SK-N-SH treated with all-trans-retinoic acid at 6 μM for 48 hours (cell line): Measurements from ENCODE around the gene CHMP6.

Source experiments
- ATAC-seq: fragments of 200-7000 bp; cut with Tn5 transposase; 3 replicates; pipeline ENCODE4 v1.9.1; 2020; ENCODE audit warnings: mild to moderate bottlenecking, moderate library complexity
- ARNTL ChIP-seq: fragments of 450-650 bp; formaldehyde crosslinking; IDR thresholded peaks from 2 replicates; pipeline ENCODE4 v1.5.0; 2020; ENCODE audit warnings: low read depth, mild to moderate bottlenecking, moderate library complexity, borderline replicate concordance
- BACH2 ChIP-seq: fragments of 250-450 bp; sonication (Bioruptor Pico); IDR thresholded peaks from 2 replicates; pipeline ENCODE4 v1.9.0; 2021; ENCODE audit warnings: mild to moderate bottlenecking, borderline replicate concordance
- CREB5 ChIP-seq: fragments of 250-450 bp; sonication (Bioruptor Pico); IDR thresholded peaks from 2 replicates; pipeline ENCODE4 v1.5.1; 2020; ENCODE audit warnings: low read depth, mild to moderate bottlenecking, moderate library complexity
- CSDC2 ChIP-seq: fragments of 250-450 bp; sonication (Bioruptor Pico); IDR thresholded peaks from 2 replicates; pipeline ENCODE4 v1.5.0; 2020; ENCODE audit warnings: mild to moderate bottlenecking, moderate library complexity
- ESRRG ChIP-seq: fragments of 250-450 bp; sonication (Bioruptor Pico); IDR thresholded peaks from 2 replicates; pipeline ENCODE4 v1.6.1; 2021; ENCODE audit warnings: mild to moderate bottlenecking
- ISL1 ChIP-seq: fragments of 250-450 bp; sonication (Bioruptor Pico); IDR thresholded peaks from 2 replicates; pipeline ENCODE4 v2.1.2; 2022; ENCODE audit warnings: mild to moderate bottlenecking, moderate library complexity
- PPARA ChIP-seq: fragments of 250-450 bp; sonication (Bioruptor Pico); IDR thresholded peaks from 2 replicates; pipeline ENCODE4 v1.5.0; 2020; ENCODE audit warnings: mild to moderate bottlenecking, borderline replicate concordance
- RARB ChIP-seq: fragments of 250-450 bp; sonication (Bioruptor Pico); IDR thresholded peaks from 2 replicates; pipeline ENCODE4 v1.8.0; 2021; ENCODE audit warnings: mild to moderate bottlenecking, moderate library complexity
- SNAI2 ChIP-seq: fragments of 250-450 bp; sonication (Bioruptor Pico); IDR thresholded peaks from 2 replicates; pipeline ENCODE4 v1.5.0; 2020; ENCODE audit warnings: mild to moderate bottlenecking, moderate library complexity
- TCF4 ChIP-seq: fragments of 250-450 bp; sonication (Bioruptor Pico); IDR thresholded peaks from 2 replicates; pipeline ENCODE4 v1.8.0; 2021; ENCODE audit warnings: mild to moderate bottlenecking, moderate library complexity, borderline replicate concordance
- TOX ChIP-seq: fragments of 250-450 bp; sonication (Bioruptor Pico); IDR thresholded peaks from 2 replicates; pipeline ENCODE4 v1.8.0; 2021; ENCODE audit warnings: mild to moderate bottlenecking, moderate library complexity, borderline replicate concordance
- ZC3H10 ChIP-seq: fragments of 250-450 bp; sonication (Bioruptor Pico); IDR thresholded peaks from 2 replicates; pipeline ENCODE4 v1.5.1; 2021; ENCODE audit warnings: mild to moderate bottlenecking, moderate library complexity
- ZFP3 ChIP-seq: fragments of 250-450 bp; sonication (Bioruptor Pico); IDR thresholded peaks from 2 replicates; pipeline ENCODE4 v1.5.0; 2020; ENCODE audit warnings: mild to moderate bottlenecking, moderate library complexity
- ZFP30 ChIP-seq: fragments of 450-650 bp; formaldehyde crosslinking; IDR thresholded peaks from 2 replicates; pipeline ENCODE4 v1.5.0; 2022; ENCODE audit warnings: mild to moderate bottlenecking, moderate library complexity
- ZNF565 ChIP-seq: fragments of 450-650 bp; formaldehyde crosslinking; conservative IDR thresholded peaks from 2 replicates; pipeline ENCODE4 v1.5.0; 2020; ENCODE audit warnings: low read depth, mild to moderate bottlenecking, moderate library complexity
- ZNF70 ChIP-seq: fragments of 450-650 bp; formaldehyde crosslinking; IDR thresholded peaks from 2 replicates; pipeline ENCODE4 v1.5.0; 2020; ENCODE audit warnings: mild to moderate bottlenecking, moderate library complexity
- ZNF8 ChIP-seq: fragments of 450-650 bp; formaldehyde crosslinking; IDR thresholded peaks from 2 replicates; pipeline ENCODE4 v1.5.0; 2020; ENCODE audit warnings: mild to moderate bottlenecking, moderate library complexity
- TF ChIP-seq, protein P1 (sequence below): fragments of 250-450 bp; sonication (Bioruptor Pico); IDR thresholded peaks from 2 replicates; pipeline ENCODE4 v1.8.0; 2021; ENCODE audit warnings: low read depth, mild to moderate bottlenecking, moderate library complexity, borderline replicate concordance
- TF ChIP-seq, protein P2 (sequence below): fragments of 250-450 bp; sonication (Bioruptor Pico); IDR thresholded peaks from 2 replicates; pipeline ENCODE4 v1.8.0; 2020; ENCODE audit warnings: mild to moderate bottlenecking, moderate library complexity, borderline replicate concordance

CHMP6 gene

DNA sequence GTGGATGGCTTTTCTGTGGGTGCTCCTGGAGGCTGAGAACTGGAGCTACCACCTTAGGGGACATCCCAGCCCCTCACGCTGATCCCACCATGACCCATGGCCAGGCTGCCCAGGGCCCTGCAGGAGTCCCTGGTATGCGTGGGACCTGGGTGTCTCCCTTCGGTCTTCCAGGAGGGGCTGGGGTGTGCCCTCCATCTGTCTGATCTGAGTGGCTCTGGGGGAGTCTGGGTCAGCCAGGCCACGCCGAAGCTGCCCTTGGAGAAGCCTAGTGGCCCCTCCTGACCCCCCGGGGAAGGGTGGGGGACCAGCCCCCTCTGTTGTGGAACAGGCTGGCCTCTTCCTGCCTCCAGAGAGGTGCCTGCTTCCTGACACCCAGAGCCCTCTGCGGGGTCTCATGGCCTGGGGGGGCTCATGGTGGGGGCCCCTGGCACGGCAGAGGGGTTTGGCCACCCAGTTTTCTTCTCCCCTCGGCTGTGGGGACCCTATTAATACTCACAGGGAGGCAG, 54.0 kb downstream of the CHMP6 start (continued):
- no peak for TF ChIP-seq CREB5 (CRISPR knock-in tag)
- TF ChIP-seq SNAI2 (CRISPR knock-in tag) = no peak
- TF ChIP-seq, protein P1, sequence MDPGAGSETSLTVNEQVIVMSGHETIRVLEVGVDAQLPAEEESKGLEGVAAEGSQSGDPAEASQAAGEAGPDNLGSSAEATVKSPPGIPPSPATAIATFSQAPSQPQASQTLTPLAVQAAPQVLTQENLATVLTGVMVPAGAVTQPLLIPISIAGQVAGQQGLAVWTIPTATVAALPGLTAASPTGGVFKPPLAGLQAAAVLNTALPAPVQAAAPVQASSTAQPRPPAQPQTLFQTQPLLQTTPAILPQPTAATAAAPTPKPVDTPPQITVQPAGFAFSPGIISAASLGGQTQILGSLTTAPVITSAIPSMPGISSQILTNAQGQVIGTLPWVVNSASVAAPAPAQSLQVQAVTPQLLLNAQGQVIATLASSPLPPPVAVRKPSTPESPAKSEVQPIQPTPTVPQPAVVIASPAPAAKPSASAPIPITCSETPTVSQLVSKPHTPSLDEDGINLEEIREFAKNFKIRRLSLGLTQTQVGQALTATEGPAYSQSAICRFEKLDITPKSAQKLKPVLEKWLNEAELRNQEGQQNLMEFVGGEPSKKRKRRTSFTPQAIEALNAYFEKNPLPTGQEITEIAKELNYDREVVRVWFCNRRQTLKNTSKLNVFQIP (CRISPR knock-in tag) = no peak
- no peak for TF ChIP-seq ZFP30 (CRISPR knock-in tag)
- TF ChIP-seq ZNF565 = no peak
- TF ChIP-seq, all 23 proteins: peak for 0

DNA sequence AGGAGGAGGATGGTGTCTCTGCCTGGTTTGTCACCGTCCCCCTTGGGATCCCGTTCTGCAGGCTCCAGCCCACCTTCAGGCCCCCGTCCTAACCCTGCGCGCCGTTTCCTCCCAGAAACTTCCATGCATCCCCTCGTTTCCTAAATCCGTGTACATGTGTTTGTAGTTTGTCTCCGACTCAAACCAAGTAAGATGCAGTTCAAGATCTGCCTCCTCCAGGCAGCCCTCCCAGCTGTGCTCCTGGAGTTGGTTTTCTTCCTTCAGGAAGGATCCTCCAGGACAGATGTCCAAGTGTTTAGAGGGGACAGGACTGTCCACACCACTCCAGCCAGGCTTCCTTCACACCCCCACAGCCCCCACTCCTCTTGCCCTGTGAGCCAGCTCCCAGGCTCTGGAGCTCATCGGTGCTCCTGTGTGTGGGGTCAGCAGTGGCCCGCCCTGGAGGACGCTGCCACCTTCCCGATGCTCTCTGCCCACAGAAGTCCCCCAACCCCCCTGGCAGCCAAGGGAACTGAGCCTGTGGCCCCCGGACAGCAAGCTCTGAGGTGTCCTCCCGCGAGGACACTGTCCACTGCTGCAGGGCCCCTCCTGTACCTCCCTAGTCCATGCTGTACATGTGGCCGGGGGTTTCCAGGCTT, 54.6 kb downstream of the CHMP6 start:
- TF ChIP-seq ZFP30 (CRISPR knock-in tag) (no peak), RARB (CRISPR knock-in tag) (no peak), TOX (CRISPR knock-in tag) (no peak), TCF4 (CRISPR knock-in tag) (no peak), ZC3H10 (CRISPR knock-in tag) (no peak), ZNF565 (no peak), PPARA (CRISPR knock-in tag) (no peak), CREB5 (CRISPR knock-in tag) (no peak), ZNF8 (no peak), ARNTL (no peak), CSDC2 (CRISPR knock-in tag) (no peak)
- TF ChIP-seq, protein P1 (CRISPR knock-in tag) = no peak
- TF ChIP-seq, protein P2, sequence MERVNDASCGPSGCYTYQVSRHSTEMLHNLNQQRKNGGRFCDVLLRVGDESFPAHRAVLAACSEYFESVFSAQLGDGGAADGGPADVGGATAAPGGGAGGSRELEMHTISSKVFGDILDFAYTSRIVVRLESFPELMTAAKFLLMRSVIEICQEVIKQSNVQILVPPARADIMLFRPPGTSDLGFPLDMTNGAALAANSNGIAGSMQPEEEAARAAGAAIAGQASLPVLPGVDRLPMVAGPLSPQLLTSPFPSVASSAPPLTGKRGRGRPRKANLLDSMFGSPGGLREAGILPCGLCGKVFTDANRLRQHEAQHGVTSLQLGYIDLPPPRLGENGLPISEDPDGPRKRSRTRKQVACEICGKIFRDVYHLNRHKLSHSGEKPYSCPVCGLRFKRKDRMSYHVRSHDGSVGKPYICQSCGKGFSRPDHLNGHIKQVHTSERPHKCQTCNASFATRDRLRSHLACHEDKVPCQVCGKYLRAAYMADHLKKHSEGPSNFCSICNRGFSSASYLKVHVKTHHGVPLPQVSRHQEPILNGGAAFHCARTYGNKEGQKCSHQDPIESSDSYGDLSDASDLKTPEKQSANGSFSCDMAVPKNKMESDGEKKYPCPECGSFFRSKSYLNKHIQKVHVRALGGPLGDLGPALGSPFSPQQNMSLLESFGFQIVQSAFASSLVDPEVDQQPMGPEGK = no peak
- ATAC-seq = no peak

GRCh38 chr17:81046770-81047359, 55.2 kb downstream of the CHMP6 start:
- ATAC-seq = no peak
- TF ChIP-seq ZNF565 = no peak
- TF ChIP-seq RARB (CRISPR knock-in tag) = no peak
- no peak for TF ChIP-seq CREB5 (CRISPR knock-in tag)
- no peak for TF ChIP-seq ISL1 (CRISPR knock-in tag)
- no peak for TF ChIP-seq TCF4 (CRISPR knock-in tag)
- TF ChIP-seq, protein P2 = no peak
- no peak for TF ChIP-seq BACH2 (CRISPR knock-in tag)
- no peak for TF ChIP-seq CSDC2 (CRISPR knock-in tag)
- TF ChIP-seq ESRRG = no peak
- TF ChIP-seq TOX (CRISPR knock-in tag) = no peak
- no peak for TF ChIP-seq ZFP3 (CRISPR knock-in tag)
- TF ChIP-seq, protein P1 (CRISPR knock-in tag) = no peak
- TF ChIP-seq ARNTL = no peak
- TF ChIP-seq ZNF8 = no peak
- TF ChIP-seq ZC3H10 (CRISPR knock-in tag) = no peak
- no peak for TF ChIP-seq PPARA (CRISPR knock-in tag)
- no peak for TF ChIP-seq ZNF70 (CRISPR knock-in tag)
